Measurements from ENCODE around the gene ADCY3. TPM values are rescaled to one million over a fixed set of nuclear protein-coding genes. Genes with fewer than 3 reads are reported as not detected.

Gene ADCY3
- total and polyA plus RNA-seq, 2 of the 13 experiments (the other 11 are each of a cell fraction or from before 2014, with no cell fraction given): 0.11 to 0.61 TPM

DNA sequence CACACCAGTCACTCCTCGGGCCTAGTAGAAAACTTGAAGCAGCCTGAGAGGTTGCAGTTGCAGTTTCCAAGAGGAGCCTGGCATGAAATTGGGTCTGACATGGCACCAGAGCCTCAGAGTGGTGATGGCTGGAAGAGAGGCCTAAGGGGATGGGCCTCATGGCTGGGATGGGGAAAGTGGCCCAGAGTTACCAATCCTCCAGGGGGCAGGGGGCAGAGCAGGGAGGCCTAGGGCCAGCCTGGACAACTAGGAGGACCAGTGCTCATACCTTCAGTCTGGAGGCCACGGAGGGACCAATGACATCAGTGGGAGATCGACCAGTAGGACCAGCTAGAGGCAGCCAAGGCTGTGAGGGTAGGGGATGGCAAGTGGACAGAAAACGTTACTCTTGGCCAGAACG, 15.1 kb upstream of the ADCY3 start (continued):
- no peak for TF ChIP-seq GMEB1 (CRISPR knock-in tag; IDR thresholded peaks at IDR 0.05; ENCODE audit: borderline replicate concordance)

DNA sequence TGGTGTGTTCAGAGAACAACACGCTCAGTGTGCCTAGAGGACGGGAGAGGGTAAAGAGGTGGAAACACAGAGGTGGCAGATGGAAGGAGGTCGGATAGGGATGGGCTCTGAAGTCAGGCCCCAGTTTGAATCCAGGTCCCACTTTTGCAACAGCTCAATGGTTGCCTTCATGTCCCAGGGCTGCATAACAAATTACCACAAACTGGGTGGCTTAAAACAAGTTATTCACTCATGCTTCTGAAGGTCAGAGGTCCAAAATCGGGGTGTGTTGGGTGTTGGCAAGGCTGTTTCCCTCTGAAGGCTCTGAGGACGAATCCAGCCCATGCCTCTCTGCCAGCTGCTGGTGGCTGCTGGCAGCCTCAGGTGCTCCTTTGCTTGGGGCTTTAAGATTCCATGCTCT, 12.7 kb upstream of the ADCY3 start:
- no peak overlapping the region for H2AFZ ChIP-seq (ENCODE audit: low read length)
- peaks cover 3 to 19% of the 10 kb centered on the region in 2 experiments; a peak in 4 of 5 replicates for H3K27me3 ChIP-seq (ENCODE audit: control insufficient read depth in 1 of 2, insufficient read depth in 2 of 2, low read length in 2 of 2)
- no peak overlapping the region for H3K27ac ChIP-seq (ENCODE audit: extremely low read length, insufficient read depth, low read length)
- H3K79me2 ChIP-seq (ENCODE audit: insufficient read depth, low read length): no peaks in the 10 kb centered on the region
- ChIA-PET POLR2A (no interaction called here), CTCF (ENCODE audit: low intra/inter-chr PET ratio, low total read pairs) (no interaction called here)
- TF ChIP-seq E2F1 (CRISPR knock-in tag; IDR thresholded peaks at IDR 0.05): no peak
- intact Hi-C loops (cut with micrococcal nuclease; ENCODE audit: unreplicated experiment) (no loop called here), in situ Hi-C loops (cut with HindIII; ENCODE audit: extremely low pct_ligation_motif_present, low pct_unique_long_range_greater_than_20kb) (no loop called here)
- no peaks in the 10 kb centered on the region for H3K9me3 ChIP-seq (ENCODE audit: low read length)
- no peaks in the 10 kb centered on the region for H4K20me1 ChIP-seq (ENCODE audit: insufficient read depth, low read length)
- WGBS (ENCODE audit: low lambda C conversion rate): 18% methylated on average over 5 of the region's 5 CpGs
- no peak for DNase-seq (ENCODE audit: low spot score)
- peaks cover 5% of the 10 kb centered on the region for H3K4me1 ChIP-seq (ENCODE audit: insufficient read depth, low read length)
- H3K36me3 ChIP-seq (replicated peaks in 1 of 2; ENCODE audit: control insufficient read depth in 1 of 2, insufficient read depth in 2 of 2, low read length in 2 of 2): no peaks in the 10 kb centered on the region
- no peak for FAIRE-seq
- no peak overlapping the region for H3K9ac ChIP-seq (ENCODE audit: insufficient read depth, low read depth, low read length)
- no TSS peak for BruUV-seq (replicated peaks)
- no peak overlapping the region for H3K4me2 ChIP-seq (ENCODE audit: low read depth, low read length)
- no peak for ATAC-seq
- no peak overlapping the region for H3K4me3 ChIP-seq (replicated peaks in 1 of 3; ENCODE audit: insufficient read depth in 1 of 3, low read depth in 2 of 3, low read length in 3 of 3)

DNA sequence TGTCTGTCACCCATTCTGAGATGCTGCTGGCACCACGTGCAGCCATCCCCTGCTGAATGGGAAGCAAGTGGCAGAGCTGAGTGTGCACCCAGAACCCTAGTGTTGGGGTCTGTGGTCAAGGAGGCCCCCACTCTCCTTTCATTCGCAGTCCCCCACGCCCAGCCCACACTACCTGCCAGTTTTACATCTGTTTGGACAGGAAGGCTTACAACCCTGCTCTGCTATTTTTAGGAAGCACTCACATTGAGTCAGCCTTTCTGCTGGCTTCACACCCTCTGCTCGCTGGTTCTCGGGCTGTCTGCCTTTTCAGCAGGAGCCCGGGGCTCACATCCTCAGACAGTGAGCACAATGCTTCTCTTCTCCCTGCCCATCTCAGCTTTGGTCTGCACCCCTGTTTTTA, 10.7 kb upstream of the ADCY3 start:
- WGBS (ENCODE audit: low lambda C conversion rate): 6% methylated on average over 6 of the region's 6 CpGs
- no peak overlapping the region for H3K4me2 ChIP-seq (ENCODE audit: low read depth, low read length)
- no peak for TF ChIP-seq PAWR (CRISPR knock-in tag; IDR thresholded peaks at IDR 0.05; ENCODE audit: borderline replicate concordance)
- TF ChIP-seq IRF1 (CRISPR knock-in tag; IDR thresholded peaks at IDR 0.05; ENCODE audit: low read depth): no peak
- no peaks in the 10 kb centered on the region for H3K9me3 ChIP-seq (ENCODE audit: low read length)
- no peak overlapping the region for H2AFZ ChIP-seq (ENCODE audit: low read length)
- in situ Hi-C loops (cut with HindIII; ENCODE audit: extremely low pct_ligation_motif_present, low pct_unique_long_range_greater_than_20kb) (no loop called here), intact Hi-C loops (cut with micrococcal nuclease; ENCODE audit: unreplicated experiment) (no loop called here)
- POLR2A ChIA-PET: interaction anchor here (0.6 kb wide), 1 partner anchor 10 kb away, joined by 3 read pairs; no protein-coding TSS in a partner anchor
- H4K20me1 ChIP-seq (ENCODE audit: insufficient read depth, low read length): no peaks in the 10 kb centered on the region
- DNase-seq (ENCODE audit: low spot score) (no peak), ATAC-seq (no peak), FAIRE-seq (no peak)
- no peak overlapping the region for H3K27ac ChIP-seq (ENCODE audit: extremely low read length, insufficient read depth, low read length)
- H3K4me1 ChIP-seq (ENCODE audit: insufficient read depth, low read length): peaks cover 7% of the 10 kb centered on the region; the same call in 1 of the 2 replicates
- no peak overlapping the region for H3K9ac ChIP-seq (ENCODE audit: insufficient read depth, low read depth, low read length)
- peaks cover 7 to 36% of the 10 kb centered on the region in 2 experiments; a peak in 4 of 5 replicates for H3K27me3 ChIP-seq (ENCODE audit: control insufficient read depth in 1 of 2, insufficient read depth in 2 of 2, low read length in 2 of 2)
- H3K4me3 ChIP-seq (replicated peaks in 1 of 3; ENCODE audit: insufficient read depth in 1 of 3, low read depth in 2 of 3, low read length in 3 of 3): no peak overlapping the region
- no TSS peak for BruUV-seq (replicated peaks)
- H3K36me3 ChIP-seq (replicated peaks in 1 of 2; ENCODE audit: control insufficient read depth in 1 of 2, insufficient read depth in 2 of 2, low read length in 2 of 2): no peaks in the 10 kb centered on the region
- H3K79me2 ChIP-seq (ENCODE audit: insufficient read depth, low read length): no peaks in the 10 kb centered on the region
- CTCF ChIA-PET (ENCODE audit: low intra/inter-chr PET ratio, low total read pairs): no interaction called here

Measured in HepG2 (cell line).